Vein endothelial cell (primary cell): ENCODE measurements around the gene KDM4B. TPM values are rescaled to one million over a fixed set of nuclear protein-coding genes. Genes with fewer than 3 reads are reported as not detected.

Experiments used
- small RNA-seq: library from RNA; depleted of rRNA; stranded (forward); fragments of <200 nt; gene quantifications from one replicate; pipeline ENCODE3, GENCODE V24; 2012
- total RNA-seq: library from RNA; depleted of rRNA; stranded (reverse); fragments of >200 nt; gene quantifications from 2 replicates; pipeline ENCODE4 v1.2.3, GENCODE V29; 2012

KDM4B gene
- total RNA-seq = 23.5 and 26.5 TPM in 2 replicates

GRCh38 chr19:4968462-4969291, at the start of gene KDM4B:
Gene KDM4B, plus strand, starts transcription at chr19:4969113. Its CDS starts 63,778 bp downstream, at chr19:5032891.

Small RNAs within 50 kb of the gene (small RNA-seq; reads per million reads assigned to genes)
- 0.13 reads per million for gene MIR4747

Other genes starting within 250 kb of the KDM4B start
- gene DPP9, start 245.3 kb upstream of the KDM4B start, total RNA-seq = 52.9 and 68.2 TPM in 2 replicates
- gene FEM1A, start 177.4 kb upstream of the KDM4B start, total RNA-seq = 17.6 and 19.3 TPM in 2 replicates
- gene TICAM1, start 137.4 kb upstream of the KDM4B start, total RNA-seq = 5.5 and 6.5 TPM in 2 replicates
- gene PLIN3, start 101.4 kb upstream of the KDM4B start, total RNA-seq = 109 and 124 TPM in 2 replicates
- gene ARRDC5, start 66.2 kb upstream of the KDM4B start, total RNA-seq = 0.10 TPM in 1 of 2 replicates, not detected in the other
- 19.3 and 32.4 TPM in 2 replicates for gene UHRF1, start 59.6 kb upstream of the KDM4B start, total RNA-seq